GM21825 (cell line): ENCODE results near the gene PKNOX1.
"Not testable (repeated sequence)": the region's sequence is repeated elsewhere in the genome, so short reads cannot be mapped to it uniquely, and the experiment has no call there.

Source experiments
- ATAC-seq: cut with Tn5 transposase; IDR thresholded peaks from one replicate; pipeline ENCODE4 v1.9.1; 2021; ENCODE audit warnings: mild to moderate bottlenecking, moderate library complexity; ENCODE audit not compliant: unreplicated experiment

The PKNOX1 gene

DNA sequence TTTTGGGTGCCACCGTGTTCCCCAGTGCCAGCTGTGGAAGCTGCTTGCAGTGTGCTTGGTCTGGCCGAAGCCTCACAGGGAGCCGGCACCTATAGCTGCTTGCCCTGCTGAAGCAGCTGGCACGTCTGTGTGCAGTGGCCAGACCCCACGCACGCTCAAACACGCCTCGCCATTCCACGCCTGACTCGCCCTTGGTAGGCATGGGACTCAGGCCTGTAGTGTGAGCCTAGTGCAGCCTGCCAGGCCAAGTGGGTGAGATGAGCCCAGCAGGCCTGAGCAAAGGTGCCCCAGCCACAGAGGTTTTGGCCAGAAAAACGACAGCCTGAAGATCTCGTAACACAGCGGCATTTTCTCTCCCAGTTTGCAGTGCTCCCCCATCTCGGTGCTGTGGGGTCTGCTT is 68.9 kb downstream of the PKNOX1 start:
- ATAC-seq: not testable (repeated sequence)

DNA sequence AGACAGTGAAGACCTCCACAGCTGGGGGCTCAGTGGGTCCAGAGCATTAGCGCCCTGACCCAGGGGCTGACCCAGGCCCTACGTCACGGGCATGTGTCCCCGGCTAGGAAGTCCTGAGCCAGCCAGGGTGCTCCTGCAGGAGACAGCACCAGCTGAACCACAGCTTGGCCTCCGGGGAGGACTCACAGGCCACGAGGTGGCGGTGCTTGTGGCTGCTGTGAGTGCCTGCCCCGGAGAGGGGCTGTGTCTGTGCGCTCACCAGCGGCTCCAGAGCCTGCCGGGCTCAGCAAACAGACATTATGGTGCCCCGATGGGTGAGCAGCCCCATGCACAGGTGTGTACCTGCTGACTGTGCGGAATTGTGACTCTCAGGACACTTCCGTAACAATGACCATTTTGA is 70.2 kb downstream of the PKNOX1 start:
- not testable (repeated sequence) for ATAC-seq

DNA sequence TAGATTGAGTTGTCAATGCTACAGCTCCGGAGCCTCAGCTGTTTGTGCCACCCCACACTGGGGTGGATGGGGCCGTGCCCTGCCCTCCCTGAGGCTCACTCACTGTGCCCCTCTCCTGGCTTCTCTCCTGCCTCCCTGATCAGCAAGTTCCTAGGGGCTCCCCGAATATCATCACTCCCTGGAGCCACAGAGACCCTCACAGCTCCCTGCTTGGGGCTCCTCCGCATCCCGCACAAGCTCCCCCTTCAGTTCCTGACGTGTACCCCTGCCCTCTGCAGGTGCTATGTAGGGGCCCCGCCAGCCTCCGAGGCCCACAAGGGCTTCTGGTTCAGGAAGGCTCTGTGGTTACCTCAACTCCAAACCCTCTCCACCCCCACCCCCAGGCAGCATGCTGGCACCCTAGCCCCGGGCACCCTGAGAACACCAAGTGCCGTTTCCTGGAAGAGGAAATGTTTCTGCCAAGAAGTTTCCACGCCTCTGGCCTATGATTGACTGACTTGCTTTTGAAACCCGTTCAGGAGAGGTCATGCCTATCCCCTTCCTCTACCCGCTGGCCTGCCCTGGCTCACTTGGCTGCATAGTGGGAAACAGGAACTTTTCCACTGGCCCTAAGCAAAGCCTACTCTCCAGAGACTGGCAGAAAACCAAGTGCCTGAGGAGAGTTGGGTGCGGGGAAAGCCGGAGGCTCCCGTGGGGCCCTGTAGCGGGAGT is 71.0 kb downstream of the PKNOX1 start:
- ATAC-seq: not testable (repeated sequence)

DNA sequence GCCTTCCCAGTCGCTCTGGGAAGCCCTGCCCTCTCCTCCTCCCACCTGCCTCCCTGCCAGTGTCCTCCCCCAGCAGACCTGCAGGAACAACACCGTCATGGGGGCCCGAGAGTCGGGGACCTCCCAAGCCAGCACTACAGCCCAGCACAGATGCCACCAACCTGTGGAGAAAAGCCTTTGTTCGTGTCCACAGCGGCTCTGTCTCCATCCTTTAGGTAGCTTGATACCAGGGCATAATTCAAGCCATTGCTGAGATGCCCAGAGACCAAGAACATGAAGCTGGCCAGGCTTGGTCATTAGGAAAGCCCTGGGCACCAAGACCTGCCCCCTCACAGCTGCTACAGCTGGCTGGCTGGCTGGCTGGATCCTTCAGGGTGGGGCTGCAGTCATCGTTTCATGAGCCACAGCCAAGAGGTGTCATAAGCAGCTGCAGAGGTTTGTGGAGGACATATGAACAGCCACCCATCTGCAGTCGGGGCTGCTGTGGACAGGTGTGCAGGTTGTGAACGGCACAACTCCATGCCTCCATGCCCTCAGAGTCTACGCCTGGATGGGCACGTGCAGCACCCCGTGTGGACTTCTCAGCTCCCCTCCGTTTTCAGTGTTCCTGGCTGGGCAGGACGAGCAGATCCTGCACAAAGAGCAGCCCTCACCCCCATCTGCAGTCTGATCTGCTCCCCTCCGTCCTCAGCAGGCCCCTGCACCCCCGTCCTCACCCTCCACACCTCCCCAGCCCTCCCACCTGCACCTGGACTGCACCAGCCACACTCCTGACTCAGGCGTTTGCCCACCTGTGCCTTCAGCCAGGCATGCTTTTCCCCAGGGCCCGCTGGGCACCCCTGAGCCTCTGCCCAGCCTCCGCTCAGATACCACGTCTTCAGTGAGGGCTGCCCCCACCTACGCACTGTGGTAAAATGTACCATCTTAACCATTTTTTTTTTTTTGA is 71.8 kb downstream of the PKNOX1 start:
- not testable (repeated sequence) for ATAC-seq

DNA sequence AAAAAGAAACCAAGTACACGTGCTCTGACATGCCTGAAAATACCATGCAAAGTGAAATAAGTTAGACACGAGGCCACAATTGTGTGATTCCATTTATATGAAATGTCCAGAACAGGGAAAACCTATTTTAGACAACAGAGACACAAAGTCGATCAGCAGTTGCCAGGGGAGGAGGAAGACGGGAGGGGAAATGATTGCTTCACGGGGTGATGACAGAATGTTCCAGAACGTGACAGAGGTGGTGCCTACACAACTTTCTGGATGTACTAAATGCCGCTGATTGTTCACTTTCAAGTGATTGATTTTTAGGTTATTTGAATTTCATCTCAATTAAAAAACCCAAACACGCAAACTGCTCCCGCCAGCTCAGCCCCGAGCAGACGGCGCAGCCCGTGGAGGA is 78.8 kb downstream of the PKNOX1 start:
- not testable (repeated sequence) for ATAC-seq

DNA sequence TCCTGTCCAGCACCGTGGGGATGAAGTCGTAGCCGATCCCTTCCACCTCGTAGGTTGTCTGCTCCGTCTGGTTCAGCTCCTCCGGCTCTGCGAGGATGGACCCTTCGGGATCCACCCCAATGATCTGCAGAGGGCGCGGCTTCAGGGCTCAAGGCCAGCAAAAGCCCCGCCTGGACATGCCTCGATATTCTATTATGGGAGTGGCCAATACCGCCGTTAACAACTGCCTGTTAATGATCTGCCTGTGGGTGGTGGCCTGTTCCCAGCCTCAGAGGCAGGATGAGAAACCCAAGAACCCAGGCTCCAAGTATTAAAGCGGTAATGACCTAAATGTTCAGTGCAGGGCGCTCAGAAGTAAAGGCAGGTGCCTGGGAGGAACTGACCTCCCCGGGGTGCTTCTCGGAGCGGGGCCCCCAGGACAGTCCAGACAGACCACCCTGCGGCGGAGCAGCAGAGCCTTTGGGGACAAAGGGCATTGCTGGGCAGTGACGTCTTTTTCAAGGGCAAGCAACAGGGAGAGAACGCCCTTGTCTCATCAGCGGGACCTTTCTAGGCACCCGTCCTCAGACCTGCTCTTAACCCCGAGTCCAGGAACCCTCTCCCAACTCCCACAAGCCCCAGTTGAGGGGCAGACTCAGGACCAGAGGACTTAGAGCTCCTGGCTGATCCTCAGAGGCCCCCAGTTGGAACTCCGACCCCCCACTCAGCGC is 88.7 kb downstream of the PKNOX1 start:
- not testable (repeated sequence) for ATAC-seq

DNA sequence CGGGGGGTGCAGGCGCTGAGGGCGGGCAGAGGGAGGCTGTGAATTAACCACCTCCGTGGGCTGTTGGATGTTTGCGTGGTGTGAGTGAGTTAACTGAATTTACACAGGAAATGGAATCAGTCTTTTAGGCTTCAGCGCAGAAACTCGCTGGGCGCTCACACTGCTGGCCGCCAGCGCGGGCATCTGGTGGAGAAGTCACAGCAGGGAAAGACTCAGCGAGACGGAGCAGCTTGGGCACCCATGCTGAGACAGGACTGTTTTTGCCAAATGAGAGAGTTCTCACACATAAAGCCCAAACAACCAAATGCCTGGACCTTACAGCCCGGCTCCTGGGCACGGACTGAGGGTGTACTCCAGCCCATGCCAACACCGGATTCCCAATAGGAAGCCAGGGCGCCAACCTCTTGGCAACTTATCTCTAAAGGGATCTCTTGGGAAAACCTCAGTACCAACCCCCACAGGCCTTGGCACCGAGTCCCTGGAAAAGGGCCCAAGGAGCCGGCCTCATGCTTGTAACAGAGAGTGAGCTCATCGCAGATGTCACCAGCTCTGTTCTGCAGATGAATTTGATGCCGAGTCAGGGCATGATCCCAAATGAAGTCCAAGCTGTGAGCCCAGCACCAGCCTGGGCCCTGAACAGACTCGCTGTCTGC is 90.0 kb downstream of the PKNOX1 start:
- ATAC-seq: not testable (repeated sequence)

DNA sequence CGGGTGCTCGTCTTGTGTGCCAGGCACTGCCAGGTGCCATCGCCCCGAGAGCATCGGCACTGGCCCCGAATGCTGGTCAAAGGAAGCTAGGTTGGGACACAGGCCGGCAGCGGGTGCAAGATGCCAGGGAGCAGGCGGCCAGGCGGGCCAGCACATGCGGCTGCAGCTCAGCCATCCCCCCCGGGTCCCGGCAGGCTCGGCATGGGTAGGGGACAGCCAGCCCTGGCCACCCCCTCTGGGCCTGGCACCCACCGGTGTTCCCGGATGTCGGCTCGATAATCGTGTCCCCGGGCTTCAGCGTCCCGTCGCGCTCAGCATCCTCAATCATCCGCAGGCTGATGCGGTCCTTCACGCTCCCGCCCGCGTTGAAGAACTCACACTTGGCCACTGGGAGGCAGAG is 91.6 kb downstream of the PKNOX1 start:
- ATAC-seq: not testable (repeated sequence)

DNA sequence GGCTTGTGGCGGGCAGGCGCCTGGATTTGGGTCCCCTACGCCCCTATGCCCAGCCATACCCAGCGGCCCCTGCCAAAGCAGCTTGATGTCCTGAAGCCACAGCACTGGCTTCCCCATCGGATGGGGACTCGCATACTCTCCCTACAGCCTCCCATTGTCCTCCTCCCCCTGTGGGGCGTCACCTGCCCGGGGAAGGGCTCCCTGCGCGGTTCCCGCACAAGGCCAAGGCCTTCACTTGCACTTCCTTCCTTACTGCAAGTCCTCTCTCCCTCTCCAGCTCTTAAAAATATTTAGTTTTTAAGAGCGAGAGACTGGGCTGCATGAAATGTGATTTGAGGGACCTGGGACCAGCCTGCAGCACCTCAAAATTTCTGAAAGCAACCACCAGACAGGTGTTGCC is 92.3 kb downstream of the PKNOX1 start:
- not testable (repeated sequence) for ATAC-seq

DNA sequence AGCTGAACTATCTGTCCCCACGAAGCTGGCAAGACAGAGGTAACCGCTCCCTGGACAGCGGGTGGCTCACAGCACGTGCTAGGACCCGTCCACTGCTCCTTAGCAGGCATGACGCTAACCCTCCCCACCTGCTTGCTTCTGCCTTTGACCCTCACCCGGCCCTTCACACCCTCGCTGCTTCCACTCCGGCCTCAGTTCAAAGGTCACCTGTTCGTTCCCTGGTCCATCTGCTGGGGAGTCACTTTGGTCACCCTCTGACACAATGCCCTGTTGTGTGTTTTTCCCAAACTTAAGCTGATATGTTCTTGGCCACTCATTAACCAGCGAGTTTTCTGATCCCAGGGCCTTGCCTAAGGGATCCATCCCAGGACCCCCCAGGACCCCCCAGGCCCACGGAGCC is 93.7 kb downstream of the PKNOX1 start:
- ATAC-seq: not testable (repeated sequence)

DNA sequence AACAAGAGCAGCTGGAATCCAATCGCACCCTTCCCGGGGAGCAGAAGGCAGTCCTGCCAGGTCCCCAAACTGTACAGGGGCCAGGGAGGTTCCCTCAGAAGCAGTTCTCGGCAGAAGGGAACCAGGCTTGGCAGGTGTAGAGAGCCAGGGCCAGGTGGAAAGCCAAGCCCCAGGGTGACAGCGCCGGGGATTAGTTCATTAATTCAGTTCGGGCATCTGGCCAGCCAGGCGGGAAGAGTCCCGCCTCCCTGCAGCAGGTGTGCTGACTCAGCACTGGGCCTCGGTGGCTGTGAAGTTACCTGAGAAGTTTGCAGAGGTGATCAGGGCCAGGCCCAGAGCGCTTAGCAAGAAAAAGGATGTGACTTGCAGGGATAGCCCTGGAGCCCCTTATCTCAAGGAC is 95.3 kb downstream of the PKNOX1 start:
- not testable (repeated sequence) for ATAC-seq

DNA sequence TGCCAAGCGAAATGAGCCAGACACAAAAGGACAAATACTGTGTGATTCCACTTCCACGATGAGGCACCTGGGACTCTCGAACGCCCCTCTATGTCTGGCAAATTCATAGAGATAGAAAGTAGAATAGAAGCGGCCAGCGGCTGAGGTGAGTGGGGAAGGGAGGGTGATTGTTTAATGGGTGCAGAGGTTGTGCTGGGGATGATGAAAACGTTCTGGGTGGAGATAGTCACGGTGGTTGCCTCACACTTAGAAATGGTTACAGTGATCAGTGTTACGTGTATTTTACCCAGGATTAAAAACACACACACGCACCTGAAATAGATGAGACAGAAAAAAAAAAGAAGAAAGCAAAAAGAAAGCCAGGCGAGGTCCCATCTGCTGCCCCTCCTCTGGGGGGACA is 98.4 kb downstream of the PKNOX1 start:
- ATAC-seq: not testable (repeated sequence)

DNA sequence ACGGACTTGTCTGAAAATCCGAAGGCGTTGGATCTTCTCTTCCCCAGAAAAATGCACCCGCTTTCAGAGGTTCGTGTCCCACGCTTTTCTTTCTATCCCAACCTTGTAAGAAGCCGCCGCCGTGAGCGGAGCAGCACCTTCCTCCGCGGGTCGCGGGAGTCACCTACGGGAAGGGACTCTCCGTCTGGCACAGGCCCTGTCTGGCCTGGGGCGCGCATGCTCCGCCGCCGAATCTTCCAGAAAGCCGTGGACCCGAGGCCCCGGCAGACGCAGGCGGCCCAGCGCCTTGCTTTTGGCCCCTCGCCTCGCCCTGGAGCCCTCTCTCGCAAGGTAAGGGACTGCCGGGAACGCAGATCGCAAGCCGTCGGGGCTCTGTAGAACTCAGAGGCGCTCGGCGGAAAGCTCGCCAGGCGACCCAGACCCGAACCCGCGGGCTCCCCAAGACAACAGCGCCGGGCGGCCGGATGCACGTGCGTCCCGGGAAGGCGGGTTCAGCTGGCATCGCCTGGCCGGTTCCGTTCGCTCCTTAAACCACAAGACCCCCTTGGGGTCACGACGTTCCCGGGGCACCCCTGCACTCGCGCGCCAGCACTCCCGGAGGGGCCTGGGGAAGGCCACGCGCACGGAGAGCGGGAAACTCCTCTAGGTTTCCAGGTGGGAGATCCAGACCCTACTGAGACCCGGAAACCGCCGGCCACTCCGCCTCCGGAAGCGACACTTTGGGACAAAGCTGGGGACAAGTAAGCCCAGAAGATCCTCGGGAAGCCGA is 100.2 kb downstream of the PKNOX1 start:
- ATAC-seq: not testable (repeated sequence)

DNA sequence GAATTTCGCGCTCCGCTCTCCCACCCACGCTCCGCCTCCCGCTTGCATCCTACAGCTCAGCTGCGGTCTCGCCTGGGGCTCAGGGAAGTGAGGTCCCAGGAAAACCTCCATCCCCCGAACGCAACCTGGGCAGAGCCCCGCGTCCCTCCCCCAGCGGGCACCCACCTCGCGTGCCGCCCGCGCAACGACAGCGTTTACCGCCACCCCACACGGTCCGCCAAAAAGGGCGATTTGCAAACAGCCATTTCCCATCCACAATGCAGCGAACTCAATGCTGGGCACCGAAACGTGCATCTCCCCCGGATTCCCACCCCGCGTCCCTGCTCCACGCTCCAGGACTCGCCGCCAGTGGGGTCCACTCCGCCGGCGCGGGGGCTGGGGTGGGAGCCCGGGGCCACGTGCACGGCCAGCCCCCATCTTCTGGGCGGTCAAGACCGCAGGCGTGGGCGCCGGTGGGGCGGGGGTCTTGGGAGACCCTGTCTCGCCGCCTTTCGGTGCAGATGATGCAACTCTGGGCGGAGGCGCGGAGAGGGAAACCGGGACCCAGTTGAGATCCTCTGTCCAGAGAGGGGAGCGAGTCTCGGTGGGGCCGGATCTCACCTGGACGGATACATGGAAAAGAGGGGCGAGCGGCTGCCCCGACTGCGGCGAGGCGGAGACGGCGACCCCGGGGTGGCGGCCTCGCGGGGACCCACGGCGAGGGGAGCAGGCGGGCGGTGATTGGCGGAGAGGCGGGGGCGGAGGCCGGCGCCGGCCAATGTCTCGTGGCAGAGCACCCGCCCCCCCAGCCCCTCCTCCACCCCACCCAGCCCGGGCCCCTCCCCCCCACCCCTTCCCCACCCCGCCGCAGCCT is 101.0 kb downstream of the PKNOX1 start, which contains the start of gene CBS:
Gene CBS (minus strand): TSS at position 666 of the 853 bp plus-strand sequence. CDS start 3,642 bp downstream, outside the sequence.
- not testable (repeated sequence) for ATAC-seq

DNA sequence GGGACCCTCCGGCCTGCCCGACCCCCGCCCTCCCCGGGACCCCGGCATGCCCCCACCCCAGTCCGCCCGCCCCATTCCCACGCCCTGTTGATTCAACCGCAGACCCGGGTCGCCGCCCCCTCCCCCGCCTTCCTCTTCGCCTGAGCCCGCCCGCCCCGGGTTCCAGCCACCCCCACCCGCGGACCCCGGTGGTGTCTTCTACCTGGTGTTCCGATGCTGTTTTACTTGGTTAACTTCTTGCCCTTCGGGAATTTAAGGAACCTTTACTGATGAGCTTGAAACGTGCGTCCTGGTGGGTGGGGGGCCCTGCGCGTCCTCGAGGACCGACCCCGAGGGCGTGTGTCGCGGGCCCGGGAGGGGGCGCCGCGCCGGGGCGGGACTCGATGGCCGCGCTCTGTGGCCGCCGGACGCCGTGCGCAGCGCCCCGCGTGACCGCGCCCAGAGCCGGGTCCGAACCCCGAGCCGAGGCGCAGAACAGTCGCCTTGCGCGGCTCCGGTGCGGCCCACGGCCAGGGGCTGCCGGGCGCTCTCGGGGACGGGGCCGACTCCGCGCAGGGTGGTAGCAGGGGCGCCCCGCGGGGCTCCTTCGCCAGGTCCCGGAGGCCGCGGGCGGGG is 101.8 kb downstream of the PKNOX1 start:
- not testable (repeated sequence) for ATAC-seq

DNA sequence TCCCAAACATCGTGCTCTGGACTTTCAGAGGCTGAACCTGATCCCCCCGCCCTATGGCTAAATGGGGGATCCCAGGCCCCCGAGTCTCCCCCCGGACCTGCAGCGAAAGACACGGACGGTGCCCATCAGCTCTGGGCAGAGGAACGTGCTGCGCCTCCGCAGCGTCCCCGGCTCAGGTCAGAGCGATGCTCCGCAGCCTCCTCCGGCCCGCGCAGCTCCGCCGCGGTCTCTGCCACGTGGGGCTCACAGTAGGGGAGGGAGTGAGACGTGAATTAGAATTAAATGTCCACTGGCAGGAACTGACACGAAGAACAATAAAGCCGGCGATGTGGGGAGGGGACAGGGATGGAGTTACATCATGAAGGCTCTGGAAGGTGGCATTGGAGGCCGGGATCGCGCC is 102.3 kb downstream of the PKNOX1 start:
- ATAC-seq: not testable (repeated sequence)

DNA sequence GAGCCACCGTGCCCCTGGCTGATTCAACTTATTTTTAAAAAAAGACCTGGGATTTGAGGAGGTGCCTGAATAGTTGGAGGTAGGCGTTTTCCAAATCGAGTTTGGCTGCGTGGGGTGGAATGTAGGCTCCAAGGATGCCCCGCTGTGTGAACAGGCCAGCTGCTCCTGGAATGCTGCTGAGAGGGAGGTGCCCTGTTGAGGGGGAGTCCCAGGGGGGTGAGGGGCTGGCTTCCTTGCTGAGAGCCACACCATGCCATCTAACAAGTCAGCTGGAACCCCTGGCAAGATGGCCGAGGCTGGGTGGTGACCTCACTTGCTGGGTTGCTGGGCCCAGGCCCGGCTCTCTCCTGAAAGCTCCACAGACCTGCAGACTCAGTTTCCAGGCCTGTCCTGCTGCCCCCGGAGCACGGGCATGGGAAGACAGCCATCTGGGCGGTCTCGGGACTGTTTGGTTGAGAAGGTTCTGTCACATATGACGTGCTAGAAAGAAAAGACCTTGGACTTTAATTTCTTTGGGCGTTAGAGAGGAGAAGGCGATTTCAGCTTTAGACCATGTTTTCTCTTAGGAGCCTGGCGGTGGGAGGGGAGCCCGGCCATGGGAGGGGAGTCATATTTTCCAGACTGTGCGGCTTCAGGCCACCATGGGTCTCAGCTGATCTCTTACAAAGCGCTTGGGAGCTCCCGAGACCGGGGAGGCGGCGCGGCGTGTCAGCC is 108.4 kb downstream of the PKNOX1 start:
- ATAC-seq: not testable (repeated sequence)
